Motor neuron (in vitro differentiated cells): ENCODE results near the gene TBCK. TPM values are rescaled to one million over a fixed set of nuclear protein-coding genes. Genes with fewer than 3 reads are reported as not detected.
"Not testable (repeated sequence)": the region's sequence is repeated elsewhere in the genome, so short reads cannot be mapped to it uniquely, and the experiment has no call there.

Experiments used
- ATAC-seq, 8 experiments: fragments of 200-7000 bp; cut with Tn5 transposase; replicated peaks in 6 of 8; 2 replicates each; pipeline ENCODE4 v1.8.0; 2021; ENCODE audit warnings: mild to moderate bottlenecking in 8 of 8, moderate library complexity in 8 of 8
- H3K27ac ChIP-seq, 2 donors: fragments of 250-450 bp; sonication (Bioruptor Pico); 2 replicates each; pipeline ENCODE4 v1.9.0; 2021; ENCODE audit warnings: antibody characterized with exemption in 2 of 2, mild to moderate bottlenecking in 2 of 2, moderate library complexity in 1 of 2
- H3K4me1 ChIP-seq, 2 donors: fragments of 250-450 bp; sonication (Bioruptor Pico); replicated peaks in 1 of 2; 2 replicates each; pipeline ENCODE4 v1.6.1; 2021; ENCODE audit warnings: antibody characterized with exemption in 2 of 2, mild to moderate bottlenecking in 2 of 2, moderate library complexity in 1 of 2
- H3K4me3 ChIP-seq, 5 donors: fragments of 250-450 bp; sonication (Bioruptor Pico); 2 replicates each; pipeline ENCODE4 v1.9.0; 2021; ENCODE audit warnings: antibody characterized with exemption in 5 of 5, mild to moderate bottlenecking in 5 of 5, moderate library complexity in 4 of 5
- WGBS, 10 experiments: fragments of 450-650 bp; shearing (Covaris generic); methylation state at CpG; one replicate each; pipeline ENCODE4 v1.0.0; 2022; 5-methylcytosine and 5-hydroxymethylcytosine counted together
- in situ Hi-C, 9 experiments: fragments of 400-800 bp; cut with MboI; loops; one replicate each; pipeline ENCODE4 v1.15.0; 2021; ENCODE audit warnings: low sequenced_read_pairs in 9 of 9, low pct_unique_long_range_greater_than_20kb in 2 of 9; ENCODE audit not compliant: unreplicated experiment in 9 of 9
- total RNA-seq, 8 experiments: library from RNA; unstranded; fragments of 300-600 nt; gene quantifications; 2 replicates each; pipeline versions ENCODE4 v1.2.3 to v1.2.4, GENCODE V29; 2022

Gene TBCK
- total RNA-seq, 8 experiments from 2014 or later = 26.1 to 57.4 (median 38.4) TPM

GRCh38 chr4:106213291-106213690 is 102.7 kb downstream of the TBCK start:
- H3K4me1 ChIP-seq, in situ Hi-C loops, ATAC-seq: not testable (repeated sequence)
- WGBS, 10 experiments = 72 to 100% (median 87%) methylated on average over 1 to 12 of the region's 23 CpGs; no CpG with 5 or more reads in 5 of the 10 experiments
- Histone ChIP-seq H3K4me3 (peak overlapping the region in 1 of 5 donors; percentile 24), H3K27ac (peak overlapping the region in 1 of 2 donors; percentile 61)

DNA sequence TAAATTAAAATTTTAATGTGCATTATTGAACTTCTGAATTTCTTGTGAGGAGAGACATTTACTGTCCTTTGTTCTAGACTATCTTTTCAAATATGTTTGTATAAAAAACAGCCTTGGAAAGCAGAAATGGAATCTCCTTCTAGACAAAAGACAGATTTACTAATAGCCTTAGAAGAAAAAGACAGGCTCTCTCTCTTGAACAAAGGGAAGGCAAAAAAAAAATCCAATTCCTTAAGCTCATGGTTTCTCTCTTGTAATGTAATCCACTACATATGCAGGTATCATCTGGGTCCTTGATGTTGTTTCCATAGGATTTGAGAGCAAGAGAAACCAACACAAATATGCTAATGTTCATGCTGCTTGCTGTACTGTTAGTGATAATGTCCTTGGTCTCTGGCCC is 106.0 kb downstream of the TBCK start:
- peaks cover 0 to 2% of the 10 kb centered on the region in 2 donors for H3K4me1 ChIP-seq
- ATAC-seq = peak in 2 of 8 experiments; percentile 20 to 21

DNA sequence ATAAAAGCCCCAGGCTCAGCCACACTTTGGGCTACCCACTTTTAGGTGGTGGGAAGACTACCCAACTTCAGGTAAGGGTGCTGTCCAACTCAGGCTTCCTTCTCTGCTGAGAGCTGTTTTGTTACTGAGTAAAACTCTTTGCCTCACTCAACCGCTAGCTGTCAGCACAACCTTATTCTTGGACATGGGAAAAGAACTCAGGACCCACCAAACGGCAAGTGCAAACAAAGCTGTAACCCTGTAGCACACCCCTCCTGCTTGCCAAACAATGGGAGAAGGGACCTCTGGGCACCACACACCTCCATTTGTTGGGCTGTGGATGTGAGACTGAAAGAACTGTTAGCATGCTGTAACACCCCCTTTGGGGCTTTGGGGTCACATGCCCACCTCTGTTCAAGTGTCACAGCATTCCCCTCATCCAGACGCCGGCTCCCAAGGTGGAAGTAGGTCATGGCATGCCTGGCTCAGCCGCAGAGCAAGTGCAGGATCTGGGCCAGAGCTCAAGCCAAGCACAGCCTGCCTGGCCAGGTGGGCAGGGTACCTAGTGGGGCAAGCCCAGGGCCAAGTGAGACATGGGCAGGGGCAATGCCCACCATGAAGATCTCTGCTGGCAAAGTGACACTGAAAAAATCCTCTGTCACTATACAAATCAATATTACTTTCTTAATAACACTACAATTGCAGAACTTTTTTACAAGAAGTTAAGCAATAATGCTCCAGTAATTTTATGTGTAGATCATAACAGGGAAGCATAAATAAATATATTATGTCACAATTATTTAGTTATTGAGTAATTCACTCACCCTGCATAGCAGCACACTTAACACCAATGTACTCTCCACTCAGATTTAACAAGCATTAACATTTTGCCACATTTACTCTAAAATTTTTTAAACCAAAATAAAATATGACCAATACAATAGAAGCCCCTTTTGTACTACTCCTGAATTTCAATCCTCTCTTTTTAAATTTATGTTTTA is 107.2 kb downstream of the TBCK start:
- no peak for ATAC-seq
- Histone ChIP-seq H3K4me3 (no peak overlapping the region), H3K4me1 (peaks cover 0 to 2% of the 10 kb centered on the region in 2 donors), H3K27ac (no peak overlapping the region)
- 82 to 100% (median 100%) methylated on average over 1 to 3 of the region's 5 CpGs; no CpG with 5 or more reads in 5 of the 10 experiments for WGBS, 10 experiments
- in situ Hi-C loops = no loop called here

More for the DNA sequence above, 106.0 kb downstream of the TBCK start:
- H3K27ac ChIP-seq = no peak overlapping the region
- in situ Hi-C loops = no loop called here
- H3K4me3 ChIP-seq = no peak overlapping the region

- Histone ChIP-seq H3K4me1 (no peaks in the 10 kb centered on the region), H3K4me3 (no peak overlapping the region), H3K27ac (no peak overlapping the region)
- in situ Hi-C loops = no loop called here
- peak in 4 of 8 experiments; percentile 29 to 84 (median 71) for ATAC-seq
Measured at GRCh38 chr4:106201373-106201772, 114.6 kb downstream of the TBCK start.

GRCh38 chr4:106195435-106195950 is 120.5 kb downstream of the TBCK start:
- Histone ChIP-seq H3K4me1 (no peaks in the 10 kb centered on the region), H3K4me3 (no peak overlapping the region), H3K27ac (no peak overlapping the region)
- WGBS, 10 experiments = 100% methylated on average over 1 of the region's 1 CpG; no CpG with 5 or more reads in 6 of the 10 experiments
- ATAC-seq = no peak
- in situ Hi-C loops = loop anchor here in 1 of 9 experiments (25.0 kb wide), 1 partner anchor 483 kb away; the partner anchor contains the start of genes GSTCD and INTS12

GRCh38 chr4:106194801-106195200 is 121.2 kb downstream of the TBCK start:
- H3K4me3 ChIP-seq = no peak overlapping the region
- no peaks in the 10 kb centered on the region for H3K4me1 ChIP-seq
- H3K27ac ChIP-seq = no peak overlapping the region
- 50 to 100% (median 100%) methylated on average over 1 of the region's 1 CpG; no CpG with 5 or more reads in 2 of the 10 experiments for WGBS, 10 experiments
- in situ Hi-C loops = loop anchor here in 1 of 9 experiments (25.0 kb wide), 1 partner anchor 482 kb away; the partner anchor contains the start of genes GSTCD and INTS12
- ATAC-seq = no peak

GRCh38 chr4:106192131-106192530 is 123.9 kb downstream of the TBCK start:
- Histone ChIP-seq H3K27ac (no peak overlapping the region), H3K4me3 (no peak overlapping the region), H3K4me1 (no peaks in the 10 kb centered on the region)
- 50 to 100% (median 85%) methylated on average over 1 of the region's 1 CpG; no CpG with 5 or more reads in 2 of the 10 experiments for WGBS, 10 experiments
- in situ Hi-C loops = loop anchor here in 1 of 9 experiments (25.0 kb wide), 1 partner anchor 480 kb away; the partner anchor contains the start of genes GSTCD and INTS12
- no peak for ATAC-seq

GRCh38 chr4:106186201-106186600 is 129.8 kb downstream of the TBCK start:
- in situ Hi-C loops = loop anchor here in 1 of 9 experiments (25.0 kb wide), 1 partner anchor 474 kb away; the partner anchor contains the start of genes GSTCD and INTS12
- Histone ChIP-seq H3K4me3 (no peak overlapping the region), H3K4me1 (no peaks in the 10 kb centered on the region), H3K27ac (no peak overlapping the region)
- ATAC-seq = no peak
- 80 to 100% (median 94%) methylated on average over 1 of the region's 1 CpG; no CpG with 5 or more reads in 2 of the 10 experiments for WGBS, 10 experiments

- in situ Hi-C loops = loop anchor here in 1 of 9 experiments (25.0 kb wide), 1 partner anchor 471 kb away; the partner anchor contains the start of genes GSTCD and INTS12
- no peak overlapping the region for H3K27ac ChIP-seq
- no peak overlapping the region for H3K4me3 ChIP-seq
- H3K4me1 ChIP-seq = no peaks in the 10 kb centered on the region
- no peak for ATAC-seq
Measured at GRCh38 chr4:106183551-106183950, 132.5 kb downstream of the TBCK start.

GRCh38 chr4:106172861-106173260 is 143.1 kb downstream of the TBCK start:
- no peak for ATAC-seq
- no peak overlapping the region for H3K27ac ChIP-seq
- no peaks in the 10 kb centered on the region for H3K4me1 ChIP-seq
- H3K4me3 ChIP-seq = no peak overlapping the region
- in situ Hi-C loops = no loop called here

- Histone ChIP-seq H3K4me1 (no peaks in the 10 kb centered on the region), H3K27ac (no peak overlapping the region), H3K4me3 (no peak overlapping the region)
- in situ Hi-C loops = no loop called here
- ATAC-seq = peak in 3 of 8 experiments; percentile 68 to 84 (median 81)
- WGBS, 10 experiments = 0 to 100% (median 75%) methylated on average over 1 of the region's 1 CpG; no CpG with 5 or more reads in 1 of the 10 experiments
Measured at GRCh38 chr4:106165351-106166010, 150.5 kb downstream of the TBCK start.

- 93 to 100% (median 100%) methylated on average over 1 to 3 of the region's 3 CpGs; no CpG with 5 or more reads in 7 of the 10 experiments for WGBS, 10 experiments
- no peak for ATAC-seq
- Histone ChIP-seq H3K4me1 (no peaks in the 10 kb centered on the region), H3K4me3 (no peak overlapping the region), H3K27ac (no peak overlapping the region)
- in situ Hi-C loops = no loop called here
Measured at GRCh38 chr4:106162278-106162677, 153.7 kb downstream of the TBCK start.

GRCh38 chr4:106160560-106160959 is 155.4 kb downstream of the TBCK start:
- in situ Hi-C loops = no loop called here
- no peaks in the 10 kb centered on the region for H3K4me1 ChIP-seq
- 85 to 100% (median 95%) methylated on average over 1 to 2 of the region's 2 CpGs for WGBS, 10 experiments
- no peak overlapping the region for H3K4me3 ChIP-seq
- no peak for ATAC-seq
- H3K27ac ChIP-seq = no peak overlapping the region
